Astrocyte (in vitro differentiated cells and primary cell): ENCODE measurements around the gene KRT79. TPM values are rescaled to one million over a fixed set of nuclear protein-coding genes. Genes with fewer than 3 reads are reported as not detected.

Experiments used
- DNase-seq: peaks from one replicate; pipeline ENCODE4 v3.0.0-alpha.2; 2010; ENCODE audit warnings: low read depth
- FAIRE-seq: peaks from 2 replicates; lab custom pipeline; 2011; peaks lifted over from hg19 to GRCh38; lab: Jason Lieb, UNC
- H2AFZ ChIP-seq: 2 replicates; pipeline ENCODE4 v1.6.0; 2012; ENCODE audit warnings: low read depth, low read length, inconsistent platforms
- H3K27ac ChIP-seq: 2 replicates; pipeline ENCODE4 v1.5.1; 2011; ENCODE audit warnings: low read depth, low read length, inconsistent platforms
- H3K27me3 ChIP-seq: 2 replicates; pipeline ENCODE4 v1.6.0; 2011; ENCODE audit warnings: low read length, inconsistent platforms; ENCODE audit not compliant: insufficient read depth
- H3K36me3 ChIP-seq: 2 replicates; pipeline ENCODE4 v1.5.1; 2011; ENCODE audit warnings: low read length, inconsistent platforms; ENCODE audit not compliant: insufficient read depth
- H3K4me1 ChIP-seq: 2 replicates; pipeline ENCODE4 v1.5.1; 2011; ENCODE audit warnings: low read length, inconsistent platforms; ENCODE audit not compliant: insufficient read depth
- H3K4me2 ChIP-seq: 2 replicates; pipeline ENCODE4 v1.6.0; 2012; ENCODE audit warnings: low read length, inconsistent platforms
- H3K4me3 ChIP-seq: 2 replicates; pipeline ENCODE4 v1.5.1; 2011; ENCODE audit warnings: low read depth, mild to moderate bottlenecking, low read length, inconsistent platforms; ENCODE audit not compliant: insufficient read depth
- H3K79me2 ChIP-seq: 2 replicates; pipeline ENCODE4 v1.6.0; 2012; ENCODE audit warnings: mild to moderate bottlenecking, low read length, inconsistent platforms; ENCODE audit not compliant: insufficient read depth
- H3K9ac ChIP-seq: 2 replicates; pipeline ENCODE4 v1.6.0; 2012; ENCODE audit warnings: mild to moderate bottlenecking, low read length, inconsistent platforms
- H3K9me3 ChIP-seq: 2 replicates; pipeline ENCODE4 v1.5.1; 2012; ENCODE audit warnings: low read depth, mild to moderate bottlenecking, low read length, inconsistent platforms; ENCODE audit not compliant: insufficient read depth
- H4K20me1 ChIP-seq: 2 replicates; pipeline ENCODE4 v1.6.0; 2012; ENCODE audit warnings: low read length, inconsistent platforms; ENCODE audit not compliant: insufficient read depth
- H3K27ac Mint-ChIP-seq: one replicate; pipeline ENCODE4 v1.8.0; 2021; ENCODE audit warnings: mild to moderate bottlenecking, mixed read lengths; ENCODE audit not compliant: unreplicated experiment
- H3K27me3 Mint-ChIP-seq: one replicate; pipeline ENCODE4 v1.8.0; 2021; ENCODE audit warnings: low read depth, mixed read lengths; ENCODE audit not compliant: unreplicated experiment
- H3K36me3 Mint-ChIP-seq: one replicate; pipeline ENCODE4 v1.8.0; 2021; ENCODE audit warnings: low read depth, mixed read lengths; ENCODE audit not compliant: unreplicated experiment
- H3K4me1 Mint-ChIP-seq: one replicate; pipeline ENCODE4 v1.8.0; 2021; ENCODE audit warnings: low read depth, mixed read lengths; ENCODE audit not compliant: unreplicated experiment
- H3K4me3 Mint-ChIP-seq: one replicate; pipeline ENCODE4 v1.8.0; 2021; ENCODE audit warnings: mild to moderate bottlenecking, moderate library complexity, mixed read lengths; ENCODE audit not compliant: unreplicated experiment
- H3K9me3 Mint-ChIP-seq: one replicate; pipeline ENCODE4 v1.8.0; 2021; ENCODE audit warnings: mild to moderate bottlenecking, mixed read lengths; ENCODE audit not compliant: unreplicated experiment
- EZH2 ChIP-seq: IDR thresholded peaks from 2 replicates; pipeline ENCODE4 v1.6.1; 2012; ENCODE audit warnings: mild to moderate bottlenecking, low read length, inconsistent platforms; ENCODE audit not compliant: insufficient read depth
- total RNA-seq: library from RNA; stranded (reverse); gene quantifications from 2 replicates; pipeline ENCODE4 v1.2.1, GENCODE V29; 2021
- TF ChIP-seq, protein P1 (sequence below): IDR thresholded peaks from 2 replicates; pipeline ENCODE4 v1.5.1; 2011; ENCODE audit warnings: low read depth, mild to moderate bottlenecking, inconsistent platforms, low read length, moderate library complexity; ENCODE audit not compliant: insufficient read depth

KRT79 gene
- total RNA-seq, 1 donor from 2014 or later: 0.50 TPM

DNA sequence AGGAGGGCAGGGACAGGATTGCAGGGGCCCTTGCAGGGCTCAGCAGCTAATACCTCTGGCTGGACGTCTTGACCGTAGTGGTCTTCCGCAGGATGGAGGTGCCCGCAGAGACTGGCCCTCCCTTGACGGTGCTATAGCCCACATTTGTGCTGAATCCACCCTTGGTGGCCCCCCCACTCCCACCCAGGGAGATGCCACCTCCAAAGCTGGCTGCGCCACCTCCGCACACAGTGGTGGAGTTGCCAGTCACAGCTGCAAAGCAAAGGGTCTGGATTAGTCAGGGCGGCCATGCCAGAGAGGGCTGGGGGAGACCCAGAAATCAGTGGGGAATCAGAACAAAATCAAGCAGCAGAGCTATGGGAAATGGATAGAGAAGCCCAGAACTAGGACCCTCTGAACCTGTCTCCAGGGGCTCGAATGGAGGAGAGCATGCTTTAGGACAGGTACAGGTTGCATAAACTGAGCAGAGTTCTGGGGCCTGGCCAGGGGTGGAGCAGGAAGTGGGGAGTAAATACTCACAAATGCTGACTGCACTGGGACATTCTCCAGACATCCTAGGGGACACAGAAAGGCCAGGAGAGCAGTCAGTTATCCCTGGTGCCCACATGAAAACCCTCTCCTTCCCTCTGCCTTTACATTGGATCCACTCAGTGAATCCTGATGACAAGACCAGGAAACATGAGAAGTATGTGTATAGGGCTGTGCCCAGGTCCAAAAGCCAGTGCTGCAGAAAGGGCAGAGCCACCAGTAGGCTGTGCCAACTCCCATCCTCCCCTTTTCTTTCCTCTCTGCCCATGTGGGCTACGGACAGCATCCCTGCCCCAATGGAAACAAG, 12.1 kb downstream of the KRT79 start:
- FAIRE-seq (no peak), DNase-seq (no peak)
- Histone ChIP-seq H3K4me3 (no peak overlapping the region), H3K9me3 (no peaks in the 10 kb centered on the region), H2AFZ (no peak overlapping the region), H3K79me2 (no peaks in the 10 kb centered on the region), H3K36me3 (no peaks in the 10 kb centered on the region), H3K27me3 (peaks cover 4% of the 10 kb centered on the region), H3K27ac (no peak overlapping the region), H4K20me1 (no peaks in the 10 kb centered on the region), H3K4me1 (peaks cover 6% of the 10 kb centered on the region), H3K4me2 (no peak overlapping the region), H3K9ac (no peak overlapping the region)
- peaks cover 8% of the 10 kb centered on the region for H3K4me1 Mint-ChIP-seq
- H3K36me3 Mint-ChIP-seq: peaks cover 4% of the 10 kb centered on the region
- H3K27ac Mint-ChIP-seq: no peak overlapping the region
- no peak overlapping the region for H3K4me3 Mint-ChIP-seq
- no peak for TF ChIP-seq EZH2
- TF ChIP-seq, protein P1, sequence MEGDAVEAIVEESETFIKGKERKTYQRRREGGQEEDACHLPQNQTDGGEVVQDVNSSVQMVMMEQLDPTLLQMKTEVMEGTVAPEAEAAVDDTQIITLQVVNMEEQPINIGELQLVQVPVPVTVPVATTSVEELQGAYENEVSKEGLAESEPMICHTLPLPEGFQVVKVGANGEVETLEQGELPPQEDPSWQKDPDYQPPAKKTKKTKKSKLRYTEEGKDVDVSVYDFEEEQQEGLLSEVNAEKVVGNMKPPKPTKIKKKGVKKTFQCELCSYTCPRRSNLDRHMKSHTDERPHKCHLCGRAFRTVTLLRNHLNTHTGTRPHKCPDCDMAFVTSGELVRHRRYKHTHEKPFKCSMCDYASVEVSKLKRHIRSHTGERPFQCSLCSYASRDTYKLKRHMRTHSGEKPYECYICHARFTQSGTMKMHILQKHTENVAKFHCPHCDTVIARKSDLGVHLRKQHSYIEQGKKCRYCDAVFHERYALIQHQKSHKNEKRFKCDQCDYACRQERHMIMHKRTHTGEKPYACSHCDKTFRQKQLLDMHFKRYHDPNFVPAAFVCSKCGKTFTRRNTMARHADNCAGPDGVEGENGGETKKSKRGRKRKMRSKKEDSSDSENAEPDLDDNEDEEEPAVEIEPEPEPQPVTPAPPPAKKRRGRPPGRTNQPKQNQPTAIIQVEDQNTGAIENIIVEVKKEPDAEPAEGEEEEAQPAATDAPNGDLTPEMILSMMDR: no peak
- peaks cover 3% of the 10 kb centered on the region for H3K9me3 Mint-ChIP-seq
- peaks cover 67% of the 10 kb centered on the region for H3K27me3 Mint-ChIP-seq

DNA sequence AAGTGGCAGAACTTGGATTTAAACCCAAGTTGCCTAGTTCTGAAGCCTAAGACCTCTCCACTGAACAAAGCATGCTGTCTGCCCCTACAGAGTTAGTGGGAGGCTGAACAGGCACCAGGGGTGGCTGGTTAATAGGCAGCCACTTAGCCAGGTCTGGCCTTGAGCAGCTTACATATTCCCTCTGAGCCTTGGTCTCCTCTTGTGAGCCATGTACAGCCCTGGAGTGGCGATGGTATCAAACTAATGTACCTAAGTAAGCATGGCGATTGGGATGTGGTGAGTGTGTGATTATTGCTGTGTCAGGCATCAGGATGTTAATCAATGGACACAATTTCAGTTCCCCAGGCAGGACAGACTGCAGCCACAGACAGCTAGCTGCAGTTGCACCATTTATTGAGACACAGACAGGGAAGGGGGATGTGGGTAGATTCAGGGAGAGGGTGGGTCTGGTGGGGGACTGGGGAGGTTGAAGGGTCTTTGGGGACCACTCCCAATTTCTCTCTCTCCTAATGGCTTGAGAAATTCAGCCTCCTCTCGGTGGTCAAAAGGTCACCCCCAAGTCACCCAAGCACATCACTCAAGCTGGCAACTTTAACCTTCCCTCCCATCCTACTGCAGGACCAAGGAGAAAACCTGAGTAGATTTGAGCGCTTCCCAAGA, 12.9 kb downstream of the KRT79 start:
- Histone ChIP-seq H3K9me3 (no peaks in the 10 kb centered on the region), H2AFZ (no peak overlapping the region), H3K27me3 (peaks cover 4% of the 10 kb centered on the region), H3K36me3 (no peaks in the 10 kb centered on the region), H4K20me1 (no peaks in the 10 kb centered on the region), H3K79me2 (no peaks in the 10 kb centered on the region), H3K4me2 (no peak overlapping the region), H3K4me1 (peaks cover 6% of the 10 kb centered on the region), H3K27ac (no peak overlapping the region), H3K4me3 (no peak overlapping the region), H3K9ac (no peak overlapping the region)
- FAIRE-seq (no peak), DNase-seq (no peak)
- peaks cover 5% of the 10 kb centered on the region for H3K4me1 Mint-ChIP-seq
- H3K36me3 Mint-ChIP-seq: peaks cover 2% of the 10 kb centered on the region
- H3K27me3 Mint-ChIP-seq: peaks cover 67% of the 10 kb centered on the region
- no peak overlapping the region for H3K4me3 Mint-ChIP-seq
- H3K9me3 Mint-ChIP-seq: peaks cover 3% of the 10 kb centered on the region
- TF ChIP-seq EZH2: no peak
- TF ChIP-seq, protein P1: no peak
- no peak overlapping the region for H3K27ac Mint-ChIP-seq

DNA sequence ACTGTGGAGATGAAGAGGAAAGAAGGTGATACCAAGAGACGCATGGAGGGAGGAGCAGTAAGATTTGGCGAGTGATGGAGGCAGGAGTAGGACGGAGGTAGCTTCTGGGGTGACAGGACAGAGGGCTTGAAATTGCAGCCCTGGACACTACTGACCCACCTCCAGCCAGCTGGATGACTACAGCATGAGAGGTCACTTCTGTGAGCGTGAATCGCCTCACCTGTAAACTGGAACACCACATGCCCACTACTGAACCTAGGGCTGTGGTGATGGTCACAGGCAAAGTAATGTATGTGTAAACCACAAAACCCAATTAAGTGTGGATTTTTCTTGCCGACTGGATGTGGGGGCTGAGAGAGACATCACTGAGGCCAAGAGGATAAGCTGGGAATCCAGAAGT, 13.6 kb downstream of the KRT79 start:
- Histone ChIP-seq H3K27me3 (peaks cover 4% of the 10 kb centered on the region), H3K4me3 (no peak overlapping the region), H2AFZ (no peak overlapping the region), H3K36me3 (no peaks in the 10 kb centered on the region), H3K4me1 (peaks cover 6% of the 10 kb centered on the region), H3K4me2 (no peak overlapping the region), H3K27ac (no peak overlapping the region), H4K20me1 (no peaks in the 10 kb centered on the region), H3K9me3 (no peaks in the 10 kb centered on the region), H3K79me2 (no peaks in the 10 kb centered on the region), H3K9ac (no peak overlapping the region)
- no peak for FAIRE-seq
- peaks cover 67% of the 10 kb centered on the region for H3K27me3 Mint-ChIP-seq
- peaks cover 3% of the 10 kb centered on the region for H3K9me3 Mint-ChIP-seq
- TF ChIP-seq, protein P1: no peak
- TF ChIP-seq EZH2: no peak
- peaks cover 5% of the 10 kb centered on the region for H3K4me1 Mint-ChIP-seq
- H3K36me3 Mint-ChIP-seq: peaks cover 2% of the 10 kb centered on the region
- no peak for DNase-seq
- H3K4me3 Mint-ChIP-seq: no peak overlapping the region
- no peak overlapping the region for H3K27ac Mint-ChIP-seq
